Embryonic facial prominence (tissue), 1 donor: ENCODE results near the gene TM4SF4.

ENCODE experiments used
- DNase-seq: peaks from one replicate; pipeline ENCODE4 v3.0.0-alpha.2; 2016; ENCODE audit errors: extremely low spot score

TM4SF4 gene

GRCh38 chr3:149455366-149455765 is 19.1 kb upstream of the TM4SF4 start:
- no peak for DNase-seq

- no peak for DNase-seq
Observed at GRCh38 chr3:149455989-149456388, 18.5 kb upstream of the TM4SF4 start.

- no peak for DNase-seq
Observed at GRCh38 chr3:149459491-149460059, 14.9 kb upstream of the TM4SF4 start.

- no peak for DNase-seq
Observed at GRCh38 chr3:149460117-149460516, 14.4 kb upstream of the TM4SF4 start.

- DNase-seq = no peak
Observed at GRCh38 chr3:149462051-149462450, 12.4 kb upstream of the TM4SF4 start.

- DNase-seq = no peak
Observed at GRCh38 chr3:149462581-149463011, 11.9 kb upstream of the TM4SF4 start.

- no peak for DNase-seq
Observed at GRCh38 chr3:149463921-149464320, 10.6 kb upstream of the TM4SF4 start.

GRCh38 chr3:149464542-149465328 is 9.8 kb upstream of the TM4SF4 start:
- no peak for DNase-seq

- no peak for DNase-seq
Observed at GRCh38 chr3:149465351-149465883, 9.1 kb upstream of the TM4SF4 start.

GRCh38 chr3:149466192-149466591 is 8.3 kb upstream of the TM4SF4 start:
- no peak for DNase-seq

GRCh38 chr3:149468504-149469212 is 5.8 kb upstream of the TM4SF4 start:
- DNase-seq = no peak

- no peak for DNase-seq
Observed at GRCh38 chr3:149470381-149470780, 4.1 kb upstream of the TM4SF4 start.

GRCh38 chr3:149472030-149472797 is 2.3 kb upstream of the TM4SF4 start:
- DNase-seq = no peak

- no peak for DNase-seq
Observed at GRCh38 chr3:149473357-149474249, 894 bp upstream of the TM4SF4 start.

GRCh38 chr3:149475451-149476060 is 1.1 kb downstream of the TM4SF4 start:
- DNase-seq = no peak

- DNase-seq = no peak
Observed at GRCh38 chr3:149476225-149476624, 1.7 kb downstream of the TM4SF4 start.

- no peak for DNase-seq
Observed at GRCh38 chr3:149479621-149480325, 5.3 kb downstream of the TM4SF4 start.

- DNase-seq = no peak
Observed at GRCh38 chr3:149480326-149481017, 6.0 kb downstream of the TM4SF4 start.

GRCh38 chr3:149481056-149481455 is 6.6 kb downstream of the TM4SF4 start:
- no peak for DNase-seq
